BJ (cell line): ENCODE data around the gene PLA2R1. TPM values are rescaled to one million over a fixed set of nuclear protein-coding genes. Genes with fewer than 3 reads are reported as not detected.

Experiments
- CTCF ChIA-PET: fragments of 350-600 bp; formaldehyde crosslinking; extraction: SDS; loops from one replicate; lab custom pipeline; 2021; ENCODE audit warnings: antibody characterized with exemption, inconsistent platforms; lab: Yijun Ruan, JAX
- POLR2A ChIA-PET: fragments of 300-600 bp; sonication (Branson Sonifier 250); formaldehyde crosslinking; extraction: SDS; loops from one replicate; lab custom pipeline; 2021; ENCODE audit warnings: antibody characterized with exemption; lab: Charles Lee
- DNase-seq: peaks from one replicate; pipeline ENCODE4 v3.0.0-alpha.2; 2011; ENCODE audit warnings: low read depth
- H3K27me3 ChIP-seq: 2 replicates; pipeline ENCODE4 v1.6.0; 2011; ENCODE audit warnings: low read length; ENCODE audit not compliant: control insufficient read depth, insufficient read depth
- H3K36me3 ChIP-seq: 2 replicates; pipeline ENCODE4 v1.5.1; 2011; ENCODE audit warnings: low read length; ENCODE audit not compliant: control insufficient read depth, insufficient read depth
- H3K4me3 ChIP-seq: 2 replicates; pipeline ENCODE4 v1.5.1; 2011; ENCODE audit warnings: low read depth, mild to moderate bottlenecking, control low read depth, low read length
- CTCF ChIP-seq: IDR thresholded peaks from 2 replicates; pipeline ENCODE4 v1.5.1; 2011; ENCODE audit warnings: low read depth, mild to moderate bottlenecking, control low read depth, inconsistent platforms, low read length, moderate library complexity; ENCODE audit not compliant: insufficient read depth
- polyA plus RNA-seq: library from polyadenylated mRNA; depleted of rRNA; stranded (reverse); fragments of >200 nt; gene quantifications from 2 replicates; pipeline ENCODE4 v1.2.3, GENCODE V29; 2011

PLA2R1 gene
- polyA plus RNA-seq, 1 experiment, result 9.5 TPM

- no peak for DNase-seq
- no peak overlapping the region for H3K4me3 ChIP-seq
- CTCF ChIA-PET, result no interaction called here
- POLR2A ChIA-PET, result no interaction called here
- 0 out of 2 replicates have a peak, but pooled peaks cover 1% of the 10 kb centered on the region for H3K36me3 ChIP-seq
- no peak for TF ChIP-seq CTCF
- no peaks in the 10 kb centered on the region for H3K27me3 ChIP-seq
Observed at GRCh38 chr2:159933727-159934049, 128.7 kb downstream of the PLA2R1 start.

- ChIA-PET CTCF (no interaction called here), POLR2A (no interaction called here)
- no peak for DNase-seq
- no peaks in the 10 kb centered on the region for H3K36me3 ChIP-seq
- no peak overlapping the region for H3K4me3 ChIP-seq
- no peak for TF ChIP-seq CTCF
- H3K27me3 ChIP-seq, result no peaks in the 10 kb centered on the region
Observed at GRCh38 chr2:159933040-159933726, 129.2 kb downstream of the PLA2R1 start.

GRCh38 chr2:159926695-159927094, 135.7 kb downstream of the PLA2R1 start:
- H3K4me3 ChIP-seq, result no peak overlapping the region
- POLR2A ChIA-PET, result no interaction called here

GRCh38 chr2:159925975-159926374, 136.4 kb downstream of the PLA2R1 start:
- CTCF ChIA-PET, result no interaction called here
- Histone ChIP-seq H3K36me3 (no peaks in the 10 kb centered on the region), H3K27me3 (peaks cover 2% of the 10 kb centered on the region; the same call in 1 of the 2 replicates), H3K4me3 (no peak overlapping the region)
- DNase-seq, result no peak
- no peak for TF ChIP-seq CTCF
- POLR2A ChIA-PET, result interaction anchor here (0.5 to 0.6 kb wide), 2 partner anchors 76 to 802 kb away, joined by 5 to 15 read pairs; no protein-coding TSS in a partner anchor

More at GRCh38 chr2:159926695-159927094, 135.7 kb downstream of the PLA2R1 start:
- peaks cover 2% of the 10 kb centered on the region; the same call in 1 of the 2 replicates for H3K27me3 ChIP-seq
- no peak for DNase-seq
- no peaks in the 10 kb centered on the region for H3K36me3 ChIP-seq
- no peak for TF ChIP-seq CTCF
- CTCF ChIA-PET, result no interaction called here

- POLR2A ChIA-PET, result no interaction called here
- H3K36me3 ChIP-seq, result no peaks in the 10 kb centered on the region
- H3K27me3 ChIP-seq, result peaks cover 2% of the 10 kb centered on the region
- TF ChIP-seq CTCF, result no peak
- H3K4me3 ChIP-seq, result no peak overlapping the region
- no peak for DNase-seq
- CTCF ChIA-PET, result interaction anchor here (0.9 to 1.9 kb wide), 3 partner anchors 8 to 29 kb away, joined by 4 to 5 read pairs (median 5); no protein-coding TSS in a partner anchor
Observed at GRCh38 chr2:159922563-159922962, 139.9 kb downstream of the PLA2R1 start.
